SK-N-SH (cell line): ENCODE results near the gene ADPGK. TPM values are rescaled to one million over a fixed set of nuclear protein-coding genes. Genes with fewer than 3 reads are reported as not detected.

Experiments
- CTCF ChIA-PET: fragments of 300-600, 350-600 bp; formaldehyde crosslinking; extraction: SDS; loops from one replicate; lab custom pipeline; 2021; lab: Yijun Ruan, JAX
- POLR2A ChIA-PET: fragments of 350-600 bp; sonication (Branson Sonifier 250); formaldehyde crosslinking; extraction: SDS; loops from one replicate; lab custom pipeline; 2020; ENCODE audit warnings: antibody characterized with exemption, inconsistent platforms; lab: Yijun Ruan, JAX
- DNase-seq: peaks from one replicate; pipeline ENCODE4 v3.0.0; 2012
- H2AFZ ChIP-seq: fragments of 200-600 bp; sonication (generic); 2 replicates; pipeline ENCODE4 v1.8.1; 2016; ENCODE audit warnings: antibody characterized with exemption, mild to moderate bottlenecking, low read depth
- H3F3A ChIP-seq: fragments of 200-600 bp; sonication (generic); replicated peaks from 2 replicates; pipeline ENCODE3; 2016; ENCODE audit warnings: antibody characterized with exemption, mild to moderate bottlenecking; ENCODE audit not compliant: insufficient read depth
- H3K27ac ChIP-seq, 2 experiments: fragments of 200-500 bp in 1 of 2; fragments of 200-600 bp in 1 of 2; sonication (Bioruptor generic) in 1 of 2; sonication (generic), shearing (Covaris generic) in 1 of 2; 2 replicates each; pipeline versions ENCODE4 v1.5.1 to v1.6.1; 2014 to 2016; ENCODE audit warnings: low read depth in 2 of 2, inconsistent platforms in 1 of 2, low read length in 1 of 2, mild to moderate bottlenecking in 1 of 2, mixed read lengths in 1 of 2
- H3K27me3 ChIP-seq: fragments of 200-600 bp; sonication (generic), shearing (Covaris generic); 2 replicates; pipeline ENCODE4 v1.6.1; 2016; ENCODE audit warnings: mixed run types; ENCODE audit not compliant: insufficient read depth
- H3K36me3 ChIP-seq, 2 experiments: fragments of 200-500 bp in 1 of 2; fragments of 200-600 bp in 1 of 2; sonication (Bioruptor generic) in 1 of 2; sonication (generic) in 1 of 2; replicated peaks in 1 of 2; 2 replicates each; pipeline versions ENCODE3 to v1.5.1; 2014 to 2016; ENCODE audit warnings: low read length in 1 of 2, mild to moderate bottlenecking in 1 of 2; ENCODE audit not compliant: insufficient read depth in 2 of 2, control insufficient read depth in 1 of 2
- H3K4me1 ChIP-seq, 2 experiments: fragments of 200-500 bp in 1 of 2; fragments of 200-600 bp in 1 of 2; sonication (Bioruptor generic) in 1 of 2; sonication (generic), shearing (Covaris generic) in 1 of 2; 2 replicates each; pipeline versions ENCODE4 v1.5.1 to v1.6.1; 2014 to 2016; ENCODE audit warnings: low read depth in 1 of 2, low read length in 1 of 2, mixed run types in 1 of 2; ENCODE audit not compliant: insufficient read depth in 2 of 2, control insufficient read depth in 1 of 2
- H3K4me2 ChIP-seq: fragments of 200-600 bp; sonication (generic), shearing (Covaris generic); 2 replicates; pipeline ENCODE4 v1.6.1; 2017; ENCODE audit warnings: mixed run types
- H3K4me3 ChIP-seq, 2 experiments: fragments of 200-500 bp in 1 of 2; fragments of 200-600 bp in 1 of 2; sonication (Bioruptor generic) in 1 of 2; sonication (generic), shearing (Covaris generic) in 1 of 2; 2 replicates each; pipeline versions ENCODE4 v1.5.1 to v1.8.1; 2014 to 2016; ENCODE audit warnings: low read depth in 2 of 2, inconsistent platforms in 1 of 2, low read length in 1 of 2, mild to moderate bottlenecking in 1 of 2, mixed read lengths in 1 of 2, moderate library complexity in 1 of 2
- H3K79me2 ChIP-seq: fragments of 200-600 bp; sonication (generic); 2 replicates; pipeline ENCODE4 v1.8.1; 2017; ENCODE audit warnings: mild to moderate bottlenecking; ENCODE audit not compliant: insufficient read depth
- H3K9ac ChIP-seq: fragments of 200-600 bp; sonication (generic); 2 replicates; pipeline ENCODE4 v1.6.1; 2017; ENCODE audit warnings: mixed run types
- H3K9me2 ChIP-seq: fragments of 200-600 bp; sonication (generic); 2 replicates; pipeline ENCODE4 v1.6.1; 2017; ENCODE audit warnings: mixed run types
- H3K9me3 ChIP-seq: fragments of 200-600 bp; sonication (generic); 2 replicates; pipeline ENCODE4 v1.6.1; 2017; ENCODE audit warnings: mixed run types, mild to moderate bottlenecking, moderate library complexity
- H4K20me1 ChIP-seq: fragments of 200-600 bp; sonication (generic); 2 replicates; pipeline ENCODE4 v1.6.1; 2017; ENCODE audit warnings: mild to moderate bottlenecking, mixed run types; ENCODE audit not compliant: insufficient read depth
- CHD2 ChIP-seq: fragments of 150-350 bp; IDR thresholded peaks from 2 replicates; pipeline ENCODE4 v1.6.1; 2018; ENCODE audit warnings: low read length; ENCODE audit not compliant: partially characterized antibody
- ELF1 ChIP-seq: IDR thresholded peaks from 2 replicates; pipeline ENCODE4 v1.4.0; 2012
- EZH2phosphoT487 ChIP-seq: fragments of 200-600 bp; sonication (generic); IDR thresholded peaks from 2 replicates; pipeline ENCODE4 v1.6.1; 2017; ENCODE audit warnings: low read depth, mixed run types, mild to moderate bottlenecking, antibody characterized with exemption, moderate library complexity, borderline replicate concordance
- FOSL2 ChIP-seq: IDR thresholded peaks from 2 replicates; pipeline ENCODE4 v1.4.0; 2012; ENCODE audit warnings: low read depth, mild to moderate bottlenecking, moderate library complexity, borderline replicate concordance
- FOXJ3 ChIP-seq: sonication (generic); formaldehyde crosslinking; IDR thresholded peaks from 2 replicates; pipeline ENCODE4 v1.5.1; 2020; ENCODE audit warnings: mild to moderate bottlenecking, missing genetic modification reagents
- GABPA ChIP-seq: IDR thresholded peaks from 2 replicates; pipeline ENCODE4 v1.4.0; 2012; ENCODE audit warnings: low read depth, mild to moderate bottlenecking
- GATA2 ChIP-seq: sonication (generic); formaldehyde crosslinking; IDR thresholded peaks from 2 replicates; pipeline ENCODE4 v1.5.0; 2020; ENCODE audit warnings: mild to moderate bottlenecking, missing genetic modification reagents
- JUND ChIP-seq: IDR thresholded peaks from 2 replicates; pipeline ENCODE4 v1.4.0; 2012
- MAX ChIP-seq: IDR thresholded peaks from 2 replicates; pipeline ENCODE4 v1.4.0; 2012; ENCODE audit warnings: low read depth
- MEF2A ChIP-seq: IDR thresholded peaks from 2 replicates; pipeline ENCODE4 v1.4.0; 2012; ENCODE audit warnings: low read depth, borderline replicate concordance
- NRF1 ChIP-seq: IDR thresholded peaks from 2 replicates; pipeline ENCODE4 v1.6.1; 2012; ENCODE audit warnings: low read depth, mild to moderate bottlenecking, low read length
- POLR2AphosphoS5 ChIP-seq: IDR thresholded peaks from 2 replicates; pipeline ENCODE4 v1.6.1; 2012; ENCODE audit warnings: low read depth, low read length
- RAD21 ChIP-seq: IDR thresholded peaks from 2 replicates; pipeline ENCODE4 v1.6.1; 2012; ENCODE audit warnings: mild to moderate bottlenecking, low read length
- RCOR1 ChIP-seq: fragments of 150-350 bp; IDR thresholded peaks from 2 replicates; pipeline ENCODE4 v1.6.1; 2017; ENCODE audit warnings: antibody characterized with exemption, low read length
- REST ChIP-seq: IDR thresholded peaks from 2 replicates; pipeline ENCODE4 v1.6.1; 2012; ENCODE audit warnings: mild to moderate bottlenecking, low read depth, low read length, moderate library complexity
- RFX5 ChIP-seq: IDR thresholded peaks from 2 replicates; pipeline ENCODE4 v1.6.1; 2012; ENCODE audit warnings: mild to moderate bottlenecking, improper control_type of control experiment, low read length
- RXRA ChIP-seq: IDR thresholded peaks from 2 replicates; pipeline ENCODE4 v1.4.0; 2012; ENCODE audit warnings: low read depth, mild to moderate bottlenecking, borderline replicate concordance
- TCF12 ChIP-seq: IDR thresholded peaks from 2 replicates; pipeline ENCODE4 v1.4.0; 2012
- TEAD4 ChIP-seq: IDR thresholded peaks from 2 replicates; pipeline ENCODE4 v1.4.0; 2012; ENCODE audit warnings: mild to moderate bottlenecking, borderline replicate concordance; ENCODE audit not compliant: insufficient read depth
- USF1 ChIP-seq: IDR thresholded peaks from 2 replicates; pipeline ENCODE4 v1.4.0; 2012; ENCODE audit warnings: low read depth, borderline replicate concordance
- YY1 ChIP-seq: IDR thresholded peaks from 2 replicates; pipeline ENCODE4 v1.4.0; 2012; ENCODE audit warnings: low read depth, mild to moderate bottlenecking
- ZBTB33 ChIP-seq: IDR thresholded peaks from 2 replicates; pipeline ENCODE4 v1.4.0; 2012; ENCODE audit warnings: low read depth, borderline replicate concordance
- WGBS: methylation state at CpG from one replicate; pipeline ENCODE4 v1.1.6; 2017; ENCODE audit warnings: low lambda C conversion rate; 5-methylcytosine and 5-hydroxymethylcytosine counted together
- polyA plus RNA-seq, 3 experiments: library from polyadenylated mRNA; depleted of rRNA; stranded (reverse); fragments of >200 nt; gene quantifications; 2 replicates each; pipeline ENCODE4 v1.2.3, GENCODE V29; 2012

ADPGK gene
- polyA plus RNA-seq, 1 of the 3 experiments (the other 2 are of a cell fraction): 57.3 TPM

- ChIA-PET CTCF (interaction anchor here (0.7 to 7.2 kb wide), 4 partner anchors 9 to 512 kb away, joined by 3 to 72 read pairs (median 4); no protein-coding TSS in a partner anchor), POLR2A (no interaction called here)
- H3K27me3 ChIP-seq: no peaks in the 10 kb centered on the region
- no peaks in the 10 kb centered on the region for H3K79me2 ChIP-seq
- no peak overlapping the region for H3K4me2 ChIP-seq
- peaks cover 24 to 45% of the 10 kb centered on the region in 2 experiments for H3K36me3 ChIP-seq
- DNase-seq: no peak
- H4K20me1 ChIP-seq: no peaks in the 10 kb centered on the region
- no peak for TF ChIP-seq POLR2AphosphoS5
- no peak for TF ChIP-seq CHD2
- no peak for TF ChIP-seq NRF1
- no peak for TF ChIP-seq FOSL2
- no peak for TF ChIP-seq ELF1
- TF ChIP-seq RFX5: no peak
- no peak for TF ChIP-seq USF1
- no peak for TF ChIP-seq RXRA
- TF ChIP-seq TEAD4: no peak
- TF ChIP-seq EZH2phosphoT487: no peak
- no peak overlapping the region for H2AFZ ChIP-seq
- H3K4me3 ChIP-seq: no peak overlapping the region
- H3K27ac ChIP-seq: no peak overlapping the region
- H3F3A ChIP-seq: no peaks in the 10 kb centered on the region
- H3K9me3 ChIP-seq: no peaks in the 10 kb centered on the region
- H3K9me2 ChIP-seq: no peaks in the 10 kb centered on the region
- H3K4me1 ChIP-seq: no peaks in the 10 kb centered on the region
- no peak overlapping the region for H3K9ac ChIP-seq
Measured at GRCh38 chr15:72732086-72732485, 51.5 kb downstream of the ADPGK start.

GRCh38 chr15:72728821-72729220 is 54.7 kb downstream of the ADPGK start:
- ChIA-PET POLR2A (no interaction called here), CTCF (interaction anchor here (1.0 to 1.6 kb wide), 3 partner anchors 23 to 515 kb away, joined by 3 read pairs; no protein-coding TSS in a partner anchor)
- no peaks in the 10 kb centered on the region for H3K9me2 ChIP-seq
- no peak for TF ChIP-seq NRF1
- TF ChIP-seq TCF12: no peak
- TF ChIP-seq FOSL2: no peak
- TF ChIP-seq GABPA: no peak
- TF ChIP-seq RFX5: no peak
- no peak for TF ChIP-seq RAD21
- TF ChIP-seq EZH2phosphoT487: no peak
- no peak for TF ChIP-seq POLR2AphosphoS5
- TF ChIP-seq REST: no peak
- TF ChIP-seq RXRA: no peak
- no peak for TF ChIP-seq YY1
- TF ChIP-seq RCOR1: no peak
- no peak for TF ChIP-seq JUND
- no peak for TF ChIP-seq FOXJ3
- TF ChIP-seq MEF2A: no peak
- TF ChIP-seq ELF1: no peak
- no peak for TF ChIP-seq GATA2
- no peak for TF ChIP-seq ZBTB33
- TF ChIP-seq MAX: no peak
- no peak for TF ChIP-seq CHD2
- H3K4me2 ChIP-seq: no peak overlapping the region
- H3K4me3 ChIP-seq: no peak overlapping the region
- 88% methylated on average over 1 of the region's 1 CpG for WGBS
- no peaks in the 10 kb centered on the region; the same call in 1 of the 2 replicates for H3K79me2 ChIP-seq
- H3K9ac ChIP-seq: no peak overlapping the region
- DNase-seq: no peak
- H3K27me3 ChIP-seq: no peaks in the 10 kb centered on the region
- no peaks in the 10 kb centered on the region for H3K4me1 ChIP-seq
- no peak overlapping the region for H2AFZ ChIP-seq
- H3K36me3 ChIP-seq: peaks cover 17 to 35% of the 10 kb centered on the region in 2 experiments
- H4K20me1 ChIP-seq: no peaks in the 10 kb centered on the region
- H3F3A ChIP-seq: no peaks in the 10 kb centered on the region
- no peak overlapping the region for H3K27ac ChIP-seq
- H3K9me3 ChIP-seq: no peaks in the 10 kb centered on the region
